ENCODE results near the gene TEX22.

Gene TEX22

GRCh38 chr14:105399466-105399775, 1.1 kb downstream of the TEX22 start:
- no peak overlapping the region for H3K27ac ChIP-seq (ENCODE audit: extremely low read depth, low read depth, low read length)
- POLR2A ChIA-PET, result no interaction called here
- CTCF ChIA-PET, result interaction anchor here (1.2 kb wide), 1 partner anchor 81 kb away, joined by 3 read pairs; no protein-coding TSS in a partner anchor

DNA sequence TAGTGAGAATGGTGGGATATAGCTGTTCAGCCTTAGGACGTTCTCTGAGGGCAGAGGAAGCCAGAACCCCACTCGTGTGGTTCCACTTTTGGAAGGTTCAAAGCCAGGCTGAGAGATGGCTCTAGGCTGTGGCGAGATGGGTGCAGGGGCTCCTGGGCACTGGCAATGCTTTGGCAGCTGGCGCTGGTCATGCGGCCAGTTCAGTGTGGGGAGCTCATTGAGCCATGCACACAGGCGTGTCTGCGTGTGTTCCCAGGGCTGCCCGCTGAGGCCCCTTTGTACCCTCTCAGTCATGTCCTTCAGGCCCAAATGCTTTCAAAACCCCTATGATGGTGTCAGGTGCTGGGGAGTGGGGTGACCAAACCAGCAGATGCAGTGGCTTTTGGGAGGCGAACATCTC, 1.7 kb downstream of the TEX22 start:
- Histone ChIP-seq H3K4me3 (ENCODE audit: low read depth, low read length) (no peak overlapping the region), H3K36me3 (ENCODE audit: control insufficient read depth in 2 of 2, insufficient read depth in 1 of 2, low read length in 2 of 2) (peaks cover 0 to 21% of the 10 kb centered on the region in 2 experiments; a peak in 2 of 3 replicates), H3K27ac (ENCODE audit: extremely low read depth, low read depth, low read length) (no peak overlapping the region), H3K4me1 (ENCODE audit: control insufficient read depth, insufficient read depth, low read length) (no peaks in the 10 kb centered on the region), H3K9me3 (ENCODE audit: control insufficient read depth, insufficient read depth, low read depth, low read length) (no peaks in the 10 kb centered on the region)
- POLR2A ChIA-PET, result no interaction called here
- no peak for TF ChIP-seq ZNF121 (tag by site-specific recombination; IDR thresholded peaks at IDR 0.05)
- no peak for TF ChIP-seq ZNF624 (tag by site-specific recombination; IDR thresholded peaks at IDR 0.05)
- TF ChIP-seq, protein P1, sequence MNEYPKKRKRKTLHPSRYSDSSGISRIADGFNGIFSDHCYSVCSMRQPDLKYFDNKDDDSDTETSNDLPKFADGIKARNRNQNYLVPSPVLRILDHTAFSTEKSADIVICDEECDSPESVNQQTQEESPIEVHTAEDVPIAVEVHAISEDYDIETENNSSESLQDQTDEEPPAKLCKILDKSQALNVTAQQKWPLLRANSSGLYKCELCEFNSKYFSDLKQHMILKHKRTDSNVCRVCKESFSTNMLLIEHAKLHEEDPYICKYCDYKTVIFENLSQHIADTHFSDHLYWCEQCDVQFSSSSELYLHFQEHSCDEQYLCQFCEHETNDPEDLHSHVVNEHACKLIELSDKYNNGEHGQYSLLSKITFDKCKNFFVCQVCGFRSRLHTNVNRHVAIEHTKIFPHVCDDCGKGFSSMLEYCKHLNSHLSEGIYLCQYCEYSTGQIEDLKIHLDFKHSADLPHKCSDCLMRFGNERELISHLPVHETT (tag by site-specific recombination; IDR thresholded peaks at IDR 0.05), result no peak
- no peak for TF ChIP-seq SCRT2 (tag by site-specific recombination; IDR thresholded peaks at IDR 0.05)
- TF ChIP-seq ZNF785 (tag by site-specific recombination; IDR thresholded peaks at IDR 0.05), result no peak
- no peak for TF ChIP-seq ZNF558 (tag by site-specific recombination; IDR thresholded peaks at IDR 0.05)
- TF ChIP-seq, protein P2, sequence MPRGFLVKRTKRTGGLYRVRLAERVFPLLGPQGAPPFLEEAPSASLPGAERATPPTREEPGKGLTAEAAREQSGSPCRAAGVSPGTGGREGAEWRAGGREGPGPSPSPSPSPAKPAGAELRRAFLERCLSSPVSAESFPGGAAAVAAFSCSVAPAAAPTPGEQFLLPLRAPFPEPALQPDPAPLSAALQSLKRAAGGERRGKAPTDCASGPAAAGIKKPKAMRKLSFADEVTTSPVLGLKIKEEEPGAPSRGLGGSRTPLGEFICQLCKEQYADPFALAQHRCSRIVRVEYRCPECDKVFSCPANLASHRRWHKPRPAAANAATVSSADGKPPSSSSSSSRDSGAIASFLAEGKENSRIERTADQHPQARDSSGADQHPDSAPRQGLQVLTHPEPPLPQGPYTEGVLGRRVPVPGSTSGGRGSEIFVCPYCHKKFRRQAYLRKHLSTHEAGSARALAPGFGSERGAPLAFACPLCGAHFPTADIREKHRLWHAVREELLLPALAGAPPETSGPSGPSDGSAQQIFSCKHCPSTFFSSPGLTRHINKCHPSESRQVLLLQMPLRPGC (tag by site-specific recombination; IDR thresholded peaks at IDR 0.05), result no peak
- CTCF ChIA-PET, result interaction anchor here (1.2 kb wide), 1 partner anchor 81 kb away, joined by 3 read pairs; no protein-coding TSS in a partner anchor

More at GRCh38 chr14:105399466-105399775, 1.1 kb downstream of the TEX22 start:
- Histone ChIP-seq H3K9me3 (ENCODE audit: control insufficient read depth, insufficient read depth, low read depth, low read length) (no peaks in the 10 kb centered on the region), H3K4me1 (ENCODE audit: control insufficient read depth, insufficient read depth, low read length) (no peaks in the 10 kb centered on the region), H3K4me3 (ENCODE audit: low read depth, low read length) (no peak overlapping the region), H3K36me3 (ENCODE audit: control insufficient read depth in 2 of 2, insufficient read depth in 1 of 2, low read length in 2 of 2) (peaks cover 0 to 21% of the 10 kb centered on the region in 2 experiments; a peak in 2 of 3 replicates)
- no peak for TF ChIP-seq ZSCAN23 (tag by site-specific recombination; IDR thresholded peaks at IDR 0.05)
- no peak for TF ChIP-seq ZBTB17 (tag by site-specific recombination; IDR thresholded peaks at IDR 0.05)

- ChIA-PET POLR2A (no interaction called here), CTCF (no interaction called here)
- Histone ChIP-seq H3K36me3 (ENCODE audit: control insufficient read depth in 2 of 2, insufficient read depth in 1 of 2, low read length in 2 of 2) (peaks cover 0 to 21% of the 10 kb centered on the region in 2 experiments; a peak in 2 of 3 replicates), H3K4me1 (ENCODE audit: control insufficient read depth, insufficient read depth, low read length) (no peaks in the 10 kb centered on the region), H3K9me3 (ENCODE audit: control insufficient read depth, insufficient read depth, low read depth, low read length) (no peaks in the 10 kb centered on the region), H3K27ac (ENCODE audit: extremely low read depth, low read depth, low read length) (no peak overlapping the region), H3K4me3 (ENCODE audit: low read depth, low read length) (no peak overlapping the region)
- TF ChIP-seq ZEB2 (tag by site-specific recombination; IDR thresholded peaks at IDR 0.05), result no peak
- no peak for TF ChIP-seq PBX3 (CRISPR knock-in tag; IDR thresholded peaks at IDR 0.05)
- no peak for TF ChIP-seq ZNF560 (tag by site-specific recombination; IDR thresholded peaks at IDR 0.05; ENCODE audit: borderline replicate concordance)
- no peak for TF ChIP-seq ZNF600 (tag by site-specific recombination; IDR thresholded peaks at IDR 0.05)
- TF ChIP-seq ZNF239 (tag by site-specific recombination; IDR thresholded peaks at IDR 0.05), result no peak
- TF ChIP-seq ZBTB20 (tag by site-specific recombination; IDR thresholded peaks at IDR 0.05), result no peak
- TF ChIP-seq ZNF266 (tag by site-specific recombination; IDR thresholded peaks at IDR 0.05; ENCODE audit: low read depth), result no peak
- TF ChIP-seq, protein P3, sequence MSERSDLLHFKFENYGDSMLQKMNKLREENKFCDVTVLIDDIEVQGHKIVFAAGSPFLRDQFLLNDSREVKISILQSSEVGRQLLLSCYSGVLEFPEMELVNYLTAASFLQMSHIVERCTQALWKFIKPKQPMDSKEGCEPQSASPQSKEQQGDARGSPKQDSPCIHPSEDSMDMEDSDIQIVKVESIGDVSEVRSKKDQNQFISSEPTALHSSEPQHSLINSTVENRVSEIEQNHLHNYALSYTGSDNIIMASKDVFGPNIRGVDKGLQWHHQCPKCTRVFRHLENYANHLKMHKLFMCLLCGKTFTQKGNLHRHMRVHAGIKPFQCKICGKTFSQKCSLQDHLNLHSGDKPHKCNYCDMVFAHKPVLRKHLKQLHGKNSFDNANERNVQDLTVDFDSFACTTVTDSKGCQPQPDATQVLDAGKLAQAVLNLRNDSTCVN (tag by site-specific recombination; optimal IDR thresholded peaks at IDR 0.05), result no peak
- no peak for TF ChIP-seq SALL2 (tag by site-specific recombination; IDR thresholded peaks at IDR 0.05; ENCODE audit: borderline replicate concordance)
- TF ChIP-seq ZNF112 (tag by site-specific recombination; IDR thresholded peaks at IDR 0.05), result no peak
- TF ChIP-seq KLF16 (tag by site-specific recombination; IDR thresholded peaks at IDR 0.05), result no peak
- TF ChIP-seq, protein P4, sequence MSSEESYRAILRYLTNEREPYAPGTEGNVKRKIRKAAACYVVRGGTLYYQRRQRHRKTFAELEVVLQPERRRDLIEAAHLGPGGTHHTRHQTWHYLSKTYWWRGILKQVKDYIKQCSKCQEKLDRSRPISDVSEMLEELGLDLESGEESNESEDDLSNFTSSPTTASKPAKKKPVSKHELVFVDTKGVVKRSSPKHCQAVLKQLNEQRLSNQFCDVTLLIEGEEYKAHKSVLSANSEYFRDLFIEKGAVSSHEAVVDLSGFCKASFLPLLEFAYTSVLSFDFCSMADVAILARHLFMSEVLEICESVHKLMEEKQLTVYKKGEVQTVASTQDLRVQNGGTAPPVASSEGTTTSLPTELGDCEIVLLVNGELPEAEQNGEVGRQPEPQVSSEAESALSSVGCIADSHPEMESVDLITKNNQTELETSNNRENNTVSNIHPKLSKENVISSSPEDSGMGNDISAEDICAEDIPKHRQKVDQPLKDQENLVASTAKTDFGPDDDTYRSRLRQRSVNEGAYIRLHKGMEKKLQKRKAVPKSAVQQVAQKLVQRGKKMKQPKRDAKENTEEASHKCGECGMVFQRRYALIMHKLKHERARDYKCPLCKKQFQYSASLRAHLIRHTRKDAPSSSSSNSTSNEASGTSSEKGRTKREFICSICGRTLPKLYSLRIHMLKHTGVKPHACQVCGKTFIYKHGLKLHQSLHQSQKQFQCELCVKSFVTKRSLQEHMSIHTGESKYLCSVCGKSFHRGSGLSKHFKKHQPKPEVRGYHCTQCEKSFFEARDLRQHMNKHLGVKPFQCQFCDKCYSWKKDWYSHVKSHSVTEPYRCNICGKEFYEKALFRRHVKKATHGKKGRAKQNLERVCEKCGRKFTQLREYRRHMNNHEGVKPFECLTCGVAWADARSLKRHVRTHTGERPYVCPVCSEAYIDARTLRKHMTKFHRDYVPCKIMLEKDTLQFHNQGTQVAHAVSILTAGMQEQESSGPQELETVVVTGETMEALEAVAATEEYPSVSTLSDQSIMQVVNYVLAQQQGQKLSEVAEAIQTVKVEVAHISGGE (tag by site-specific recombination; conservative IDR thresholded peaks at IDR 0.05; ENCODE audit: low read depth), result no peak
- no peak for TF ChIP-seq ZNF2 (tag by site-specific recombination; IDR thresholded peaks at IDR 0.05)
Observed at GRCh38 chr14:105401699-105402098, 3.4 kb downstream of the TEX22 start.
